ENCODE measurements around the gene HCN1.

- TF ChIP-seq CTCF (IDR thresholded peaks at IDR 0.05; ENCODE audit: low read depth, low read length, poor library complexity, severe bottlenecking) = no peak
- TF ChIP-seq EZH2phosphoT487 (IDR thresholded peaks at IDR 0.05; ENCODE audit: borderline replicate concordance, low read length) = no peak
Measured at GRCh38 chr5:45686620-45687019, 9.6 kb downstream of the HCN1 start.
